Right lobe of liver (tissue), 6 donors: Measurements from ENCODE around the gene FLYWCH1. TPM values are rescaled to one million over a fixed set of nuclear protein-coding genes. Genes with fewer than 3 reads are reported as not detected.

Source experiments
- ATAC-seq, 4 donors: fragments of 200-7000 bp; cut with Tn5 transposase; one replicate each; pipeline ENCODE4 v1.9.1; 2020; ENCODE audit warnings: mild to moderate bottlenecking in 4 of 4, moderate library complexity in 4 of 4
- DNase-seq, 3 donors: peaks; one replicate each; pipeline ENCODE4 v3.0.0-alpha.2; 2020
- H3K27ac ChIP-seq, 3 donors: fragments of 200-600 bp; one replicate each; pipeline ENCODE4 v1.8.0; 2022
- H3K27me3 ChIP-seq, 2 donors: fragments of 200-600 bp; one replicate each; pipeline ENCODE4 v1.8.0; 2022
- H3K36me3 ChIP-seq, 4 donors: fragments of 200-600 bp; sonication (generic) in 1 of 4; one replicate each; pipeline versions ENCODE4 v1.5.1 to v1.8.0; 2017 to 2022; ENCODE audit warnings: control low read depth in 1 of 4
- H3K4me1 ChIP-seq, 4 donors: fragments of 200-600 bp; sonication (generic) in 1 of 4; one replicate each; pipeline versions ENCODE4 v1.5.1 to v1.8.0; 2017 to 2022; ENCODE audit warnings: control low read depth in 1 of 4
- H3K4me3 ChIP-seq, 3 donors: fragments of 200-600 bp; one replicate each; pipeline ENCODE4 v1.8.0; 2022
- H3K9me3 ChIP-seq, 4 donors: fragments of 200-600 bp; sonication (generic) in 1 of 4; one replicate each; pipeline versions ENCODE4 v1.5.1 to v1.8.0; 2017 to 2022; ENCODE audit warnings: control low read depth in 1 of 4
- POLR2A ChIP-seq: fragments of 450-650 bp; IDR thresholded peaks from one replicate; pipeline ENCODE4 v1.6.1; 2017; ENCODE audit warnings: antibody characterized with exemption, mild to moderate bottlenecking
- WGBS: methylation state at CpG from one replicate; pipeline ENCODE4 v1.1.6; 2018; ENCODE audit warnings: low coverage, low lambda C conversion rate; ENCODE audit not compliant: insufficient coverage; ENCODE audit errors: missing lambda C conversion rate; 5-methylcytosine and 5-hydroxymethylcytosine counted together
- intact Hi-C, 2 donors: fragments of 100-400 bp; cut with DNase I; formaldehyde crosslinking; loops; one replicate each; pipeline versions ENCODE4 v1.11.2 to v1.14.1; 2022
- total RNA-seq, 6 experiments: library from RNA; depleted of rRNA in 2 of 6; stranded (reverse); fragments of >200 nt in 2 of 6; fragmentation: NEBNext Ultra II Directional in 3 of 6; extraction: Animal tissue kit (Norgen Biotek cat#: 25700) in 3 of 6; gene quantifications; one replicate each; pipeline versions ENCODE4 v1.1.0 to v1.2.4, GENCODE V29; 2016 to 2023
- TF ChIP-seq, protein P1 (sequence below), 4 donors: fragments of 200-600 bp in 3 of 4; fragments of 450-650 bp in 1 of 4; IDR thresholded peaks; one replicate each; pipeline versions ENCODE4 v1.5.1 to v1.8.0; 2016 to 2022; ENCODE audit warnings: antibody characterized with exemption in 4 of 4, mild to moderate bottlenecking in 2 of 4
- donor health status: DM: no; HTN: yes; CAD: no.
- donor health status: DM: no; HTN: no; CAD: no.
- donor health status: DM: no; HTN: no; CAD: no.
- donor health status: DM: no; HTN: yes; CAD: no.
- donor health status: DM: no; HTN: yes; CAD: no.

FLYWCH1 gene
- total RNA-seq, 6 experiments from 2014 or later, result 9.3 to 19.8 (median 15.1) TPM

DNA sequence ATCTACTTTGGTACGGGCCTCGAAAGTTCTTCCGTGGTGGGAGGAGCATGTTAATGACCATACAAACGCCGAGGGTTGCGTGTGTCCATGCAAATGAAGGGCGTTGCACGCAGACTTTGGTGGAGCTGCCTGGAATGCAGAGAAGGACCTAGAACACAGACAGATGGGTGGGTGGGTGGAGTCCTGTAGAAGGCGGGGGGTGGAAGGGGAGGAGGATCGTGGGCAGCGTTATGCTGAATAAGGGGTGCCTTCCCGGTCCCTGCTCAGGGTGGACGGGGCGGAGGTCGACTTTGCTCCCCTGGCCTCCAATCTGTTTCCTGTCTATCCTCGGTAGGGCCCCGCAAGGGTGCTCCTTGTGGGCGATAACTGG lies 56.6 kb downstream of the FLYWCH1 start:
- Histone ChIP-seq H3K4me3 (peak overlapping the region; percentile 51 to 65 (median 56)), H3K27me3 (peaks cover 7 to 26% of the 10 kb centered on the region in 2 donors), H3K36me3 (no peaks in the 10 kb centered on the region), H3K9me3 (no peaks in the 10 kb centered on the region), H3K4me1 (peaks cover 0 to 18% (median 5%) of the 10 kb centered on the region in 4 donors), H3K27ac (no peak overlapping the region)
- ATAC-seq (no peak), DNase-seq (no peak)
- TF ChIP-seq, protein P1, sequence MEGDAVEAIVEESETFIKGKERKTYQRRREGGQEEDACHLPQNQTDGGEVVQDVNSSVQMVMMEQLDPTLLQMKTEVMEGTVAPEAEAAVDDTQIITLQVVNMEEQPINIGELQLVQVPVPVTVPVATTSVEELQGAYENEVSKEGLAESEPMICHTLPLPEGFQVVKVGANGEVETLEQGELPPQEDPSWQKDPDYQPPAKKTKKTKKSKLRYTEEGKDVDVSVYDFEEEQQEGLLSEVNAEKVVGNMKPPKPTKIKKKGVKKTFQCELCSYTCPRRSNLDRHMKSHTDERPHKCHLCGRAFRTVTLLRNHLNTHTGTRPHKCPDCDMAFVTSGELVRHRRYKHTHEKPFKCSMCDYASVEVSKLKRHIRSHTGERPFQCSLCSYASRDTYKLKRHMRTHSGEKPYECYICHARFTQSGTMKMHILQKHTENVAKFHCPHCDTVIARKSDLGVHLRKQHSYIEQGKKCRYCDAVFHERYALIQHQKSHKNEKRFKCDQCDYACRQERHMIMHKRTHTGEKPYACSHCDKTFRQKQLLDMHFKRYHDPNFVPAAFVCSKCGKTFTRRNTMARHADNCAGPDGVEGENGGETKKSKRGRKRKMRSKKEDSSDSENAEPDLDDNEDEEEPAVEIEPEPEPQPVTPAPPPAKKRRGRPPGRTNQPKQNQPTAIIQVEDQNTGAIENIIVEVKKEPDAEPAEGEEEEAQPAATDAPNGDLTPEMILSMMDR (IDR thresholded peaks at IDR 0.05), result no peak
- intact Hi-C loops, result no loop called here
- WGBS, result 23% methylated on average over 10 of the region's 18 CpGs

DNA sequence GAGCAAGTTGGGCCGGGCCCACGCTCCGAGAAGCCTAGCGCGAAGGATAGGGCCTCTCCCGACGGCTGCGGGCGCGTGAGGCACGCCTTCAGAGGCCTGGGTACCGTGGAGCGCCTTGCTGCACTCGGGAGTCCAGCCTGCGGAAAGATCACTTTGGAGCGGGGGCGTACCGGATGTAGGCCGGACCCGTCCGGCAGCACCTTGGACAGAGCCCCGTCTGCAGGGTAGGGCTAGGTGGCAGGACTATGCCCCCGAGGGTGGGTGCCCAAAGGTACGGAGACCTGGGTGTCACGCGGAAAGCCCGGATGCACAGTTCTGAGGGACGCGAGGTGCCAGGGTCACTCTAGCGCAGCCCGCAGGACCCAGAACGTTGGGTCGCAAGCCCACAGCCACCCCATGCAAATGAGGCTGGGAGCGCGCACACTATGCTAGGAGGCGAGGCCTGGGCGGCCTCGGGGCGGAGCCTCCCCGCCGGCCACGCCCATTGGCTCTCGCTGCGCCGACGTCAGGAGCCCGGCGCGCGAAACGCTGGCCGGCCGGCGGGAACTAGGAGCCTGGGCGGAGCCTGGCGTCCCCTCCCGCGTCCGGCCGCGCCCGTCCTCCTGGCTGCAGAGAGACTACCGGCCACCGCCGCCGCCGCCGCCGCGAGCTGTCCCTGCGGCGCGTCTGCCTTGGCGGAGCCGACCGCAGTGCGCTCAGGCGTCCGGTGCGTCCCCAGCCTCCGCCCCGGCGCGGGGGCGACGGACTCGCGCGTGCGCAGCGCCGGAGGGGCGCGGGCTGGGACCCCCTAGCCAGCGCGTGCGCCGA lies 57.2 kb downstream of the FLYWCH1 start, which contains the start of gene PAQR4:
Gene PAQR4, plus strand, starts transcription at position 611 of the 807 bp plus-strand sequence. CDS start 327 bp downstream, outside the sequence.
- WGBS, result 0% methylated on average over 8 of the region's 98 CpGs
- TF ChIP-seq POLR2A, result peak; percentile 80
- TF ChIP-seq, protein P1 (IDR thresholded peaks at IDR 0.05), result no peak
- intact Hi-C loops, result no loop called here
- peaks cover 0 to 16% (median 4%) of the 10 kb centered on the region in 4 donors for H3K4me1 ChIP-seq
- no peaks in the 10 kb centered on the region for H3K36me3 ChIP-seq
- peak; percentile 89 to 95 (median 92) for ATAC-seq
- peak within 1 kb of the TSS in 1 of 3 donors; percentile 33 for H3K27ac ChIP-seq
- DNase-seq, result peak; percentile 90 to 91 (median 91)
- H3K9me3 ChIP-seq, result no peaks in the 10 kb centered on the region
- H3K27me3 ChIP-seq, result peaks cover 7 to 21% of the 10 kb centered on the region in 2 donors
- peak within 1 kb of the TSS; percentile 51 to 65 (median 56) for H3K4me3 ChIP-seq

DNA sequence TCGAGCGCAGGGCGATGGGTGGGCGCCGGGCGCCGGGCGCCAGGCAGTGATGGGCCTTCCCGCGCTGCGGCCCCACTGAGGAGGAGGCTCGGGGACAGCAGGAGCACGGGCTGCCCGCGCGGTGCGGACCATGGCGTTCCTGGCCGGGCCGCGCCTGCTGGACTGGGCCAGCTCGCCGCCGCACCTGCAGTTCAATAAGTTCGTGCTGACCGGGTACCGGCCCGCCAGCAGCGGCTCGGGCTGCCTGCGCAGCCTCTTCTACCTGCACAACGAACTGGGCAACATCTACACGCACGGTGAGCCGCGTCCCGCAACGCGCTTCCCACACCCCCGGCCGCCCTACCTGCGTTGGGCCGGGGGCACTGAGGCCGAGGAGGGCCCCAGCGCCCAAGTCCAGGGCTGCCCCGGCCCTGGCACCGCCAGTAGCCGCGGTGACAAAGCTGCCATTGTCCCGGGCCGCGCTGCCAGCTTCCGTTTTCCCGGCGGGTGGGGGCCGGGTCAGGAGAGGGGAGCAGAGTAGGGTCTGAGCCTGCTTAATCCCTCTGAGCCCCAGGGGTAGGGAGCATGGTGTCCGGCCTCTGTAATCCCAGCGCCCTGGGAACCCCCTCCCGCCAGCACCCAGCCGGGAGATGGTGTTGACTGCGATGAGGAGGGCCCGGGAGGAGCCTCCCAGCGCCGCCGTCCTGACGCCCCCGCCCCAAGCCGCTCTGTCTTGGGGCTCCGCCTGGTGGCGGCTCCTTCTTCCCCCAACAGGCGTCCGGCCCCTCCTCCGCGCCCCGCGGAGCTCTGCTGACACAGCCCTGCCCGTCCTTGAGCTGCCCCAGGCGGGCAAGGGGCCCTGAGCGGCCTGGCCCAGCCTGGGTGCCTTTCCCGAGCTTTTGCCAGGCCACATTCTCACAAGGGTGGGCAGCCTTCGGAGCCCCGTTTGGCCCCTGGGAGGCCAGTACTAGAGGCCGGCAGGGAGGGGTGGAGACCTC lies 58.1 kb downstream of the FLYWCH1 start:
- TF ChIP-seq, protein P1 (IDR thresholded peaks at IDR 0.05), result peak; percentile 12 to 36 (median 19)
- no peak for TF ChIP-seq POLR2A
- Histone ChIP-seq H3K27ac (peak overlapping the region in 1 of 3 donors; percentile 33), H3K4me3 (peak overlapping the region; percentile 51 to 65 (median 56)), H3K9me3 (no peaks in the 10 kb centered on the region), H3K27me3 (peaks cover 4 to 12% of the 10 kb centered on the region in 2 donors), H3K4me1 (peaks cover 0 to 8% (median 0%) of the 10 kb centered on the region in 4 donors), H3K36me3 (no peaks in the 10 kb centered on the region)
- 20% methylated on average over 7 of the region's 83 CpGs for WGBS
- ATAC-seq, result peak; percentile 6 to 34 (median 14)
- peak in 2 of 3 donors; percentile 63 to 69 for DNase-seq
- intact Hi-C loops, result no loop called here

DNA sequence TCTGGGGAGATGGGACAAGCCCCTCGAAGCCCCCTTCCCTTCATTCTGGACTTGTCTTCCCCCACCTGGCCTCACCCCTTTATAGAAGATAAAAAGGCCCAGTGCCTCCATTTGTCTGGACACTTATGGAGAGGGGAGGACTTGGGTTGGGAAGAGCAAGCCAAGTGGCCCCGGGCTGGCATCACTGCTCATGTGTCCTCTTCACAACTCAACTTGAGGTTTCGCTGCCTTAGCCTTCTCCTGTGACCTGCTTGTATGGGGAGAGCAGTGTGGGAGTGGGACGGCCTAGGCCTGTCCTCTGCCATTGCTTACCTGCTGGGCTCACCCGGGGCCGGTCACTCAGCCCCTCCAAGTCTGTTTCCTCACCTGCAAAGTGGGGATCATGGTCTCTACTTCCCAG lies 58.8 kb downstream of the FLYWCH1 start:
- Histone ChIP-seq H3K27me3 (peaks cover 4 to 11% of the 10 kb centered on the region in 2 donors), H3K4me1 (peaks cover 0 to 7% (median 0%) of the 10 kb centered on the region in 4 donors), H3K36me3 (no peaks in the 10 kb centered on the region), H3K4me3 (peak overlapping the region in 1 of 3 donors; percentile 56), H3K9me3 (no peaks in the 10 kb centered on the region), H3K27ac (no peak overlapping the region)
- TF ChIP-seq, protein P1 (IDR thresholded peaks at IDR 0.05), result no peak
- TF ChIP-seq POLR2A, result no peak
- intact Hi-C loops, result no loop called here
- DNase-seq (no peak), ATAC-seq (no peak)
- 80% methylated on average over 1 of the region's 6 CpGs for WGBS
